Calu3 (cell line): Measurements from ENCODE around the gene PMAIP1. TPM values are rescaled to one million over a fixed set of nuclear protein-coding genes. Genes with fewer than 3 reads are reported as not detected.
"Not testable (repeated sequence)": the region's sequence is repeated elsewhere in the genome, so short reads cannot be mapped to it uniquely, and the experiment has no call there.

Source experiments
- Bru-seq: library from RNA; stranded (reverse); fragments of 400-500 nt; gene quantifications from one replicate; lab custom pipeline; 2021; lab: Mats Ljungman, UMichigan
- BruChase-seq, 2 experiments: library from RNA; stranded (reverse); fragments of 400-500 nt; gene quantifications; one replicate each; lab custom pipeline; 2021; lab: Mats Ljungman, UMichigan
- BruUV-seq: library from RNA; stranded (reverse); fragments of 400-500 nt; replicated peaks from 2 replicates; lab custom pipeline; 2021; lab: Mats Ljungman, UMichigan
- CTCF ChIA-PET: fragments of 300-600 bp; sonication (Branson Sonifier 250); formaldehyde crosslinking; loops from one replicate; lab custom pipeline; 2022; ENCODE audit warnings: antibody characterized with exemption; lab: Charles Lee
- DNase-seq: peaks from one replicate; pipeline ENCODE4 v3.0.0; 2022
- H3K27ac Mint-ChIP-seq: one replicate; pipeline ENCODE4 v1.8.0; 2022; ENCODE audit warnings: mixed read lengths; ENCODE audit not compliant: unreplicated experiment
- H3K27me3 Mint-ChIP-seq: one replicate; pipeline ENCODE4 v1.8.0; 2022; ENCODE audit warnings: mixed read lengths; ENCODE audit not compliant: unreplicated experiment
- H3K36me3 Mint-ChIP-seq: one replicate; pipeline ENCODE4 v1.8.0; 2022; ENCODE audit warnings: mild to moderate bottlenecking, moderate library complexity, mixed read lengths; ENCODE audit not compliant: insufficient read depth, unreplicated experiment
- H3K4me1 Mint-ChIP-seq: one replicate; pipeline ENCODE4 v1.8.0; 2022; ENCODE audit warnings: mild to moderate bottlenecking, low read depth, mixed read lengths; ENCODE audit not compliant: unreplicated experiment
- H3K4me3 Mint-ChIP-seq: one replicate; pipeline ENCODE4 v1.8.0; 2022; ENCODE audit warnings: mild to moderate bottlenecking, low read depth, moderate library complexity, mixed read lengths; ENCODE audit not compliant: unreplicated experiment
- H3K9me3 Mint-ChIP-seq: one replicate; pipeline ENCODE4 v1.8.0; 2022; ENCODE audit warnings: low read depth, mixed read lengths; ENCODE audit not compliant: unreplicated experiment
- CTCF ChIP-seq: fragments of 200-600 bp; IDR thresholded peaks from one replicate; pipeline ENCODE4 v1.8.0; 2022; ENCODE audit warnings: antibody characterized with exemption; ENCODE audit not compliant: unreplicated experiment
- intact Hi-C: fragments of 100-400 bp; cut with micrococcal nuclease; formaldehyde crosslinking; loops from one replicate; pipeline ENCODE4 v1.10.0; 2022; ENCODE audit not compliant: unreplicated experiment
- long read RNA-seq: library from polyadenylated mRNA; stranded (forward); transcript quantifications from one replicate; pipeline ENCODE4 v2.0.0, GENCODE V29; 2022
- total RNA-seq: library from RNA; stranded (reverse); gene quantifications from 2 replicates; pipeline ENCODE4 v1.2.3, GENCODE V29; 2022

PMAIP1 gene
- total RNA-seq: 56.1 and 75.4 TPM in 2 replicates
- percentile 99 among the genes with signal in this experiment for Bru-seq, nascent RNA
- percentile 93 among the genes with signal in this experiment for BruChase-seq, experiment 1, labeled RNA remaining after a 6-hour chase
- BruChase-seq, experiment 2, labeled RNA remaining after a 2-hour chase: percentile 99 among the genes with signal in this experiment
- long read RNA-seq, transcript PMAIP1-202 (2 exons, 1,948 nt): major isoform, 217 of 234 reads
- long read RNA-seq, partial matches to known transcripts: 8 of 234 reads
- long read RNA-seq, other reads (novel, unspliced or antisense): 2 of 234 reads

- Mint-ChIP-seq H3K27ac (peak within 1 kb of the TSS; percentile 98), H3K9me3 (no peaks in the 10 kb centered on the region), H3K4me1 (peaks cover 24% of the 10 kb centered on the region), H3K36me3 (peaks cover 55% of the 10 kb centered on the region), H3K4me3 (peak within 1 kb of the TSS; percentile 92), H3K27me3 (no peaks in the 10 kb centered on the region)
- intact Hi-C loops: loop anchor here (2.0 to 5.0 kb wide), 2 partner anchors 63 to 88 kb away; no protein-coding TSS in a partner anchor
- DNase-seq: peak; percentile 92
- CTCF ChIA-PET: interaction anchor here (0.6 to 1.6 kb wide), 11 partner anchors 9 to 292 kb away, joined by 3 to 9 read pairs (median 4); no protein-coding TSS in a partner anchor
- TF ChIP-seq CTCF: no peak
- BruUV-seq: no TSS peak
These were observed at the start of gene PMAIP1 for GRCh38 chr18:59899298-59900221. PMAIP1 (plus strand) TSS chr18:59899996; CDS start chr18:59900178, 182 bp downstream.

- H3K4me1 Mint-ChIP-seq: peaks cover 17% of the 10 kb centered on the region
- H3K4me3 Mint-ChIP-seq: no peak overlapping the region
- no peak for TF ChIP-seq CTCF
- no peaks in the 10 kb centered on the region for H3K27me3 Mint-ChIP-seq
- CTCF ChIA-PET: interaction anchor here (0.7 kb wide), 1 partner anchor 127 kb away, joined by 3 read pairs; no protein-coding TSS in a partner anchor
- no TSS peak for BruUV-seq
- peaks cover 6% of the 10 kb centered on the region for H3K36me3 Mint-ChIP-seq
- H3K27ac Mint-ChIP-seq: no peak overlapping the region
- H3K9me3 Mint-ChIP-seq: no peaks in the 10 kb centered on the region
- no peak for DNase-seq
- intact Hi-C loops: no loop called here
These were observed 47.9 kb upstream of the PMAIP1 start for GRCh38 chr18:59851784-59852399.

- Mint-ChIP-seq H3K27me3 (no peaks in the 10 kb centered on the region), H3K27ac (no peak overlapping the region), H3K4me1 (peaks cover 10% of the 10 kb centered on the region), H3K4me3 (no peak overlapping the region), H3K9me3 (no peaks in the 10 kb centered on the region), H3K36me3 (peaks cover 6% of the 10 kb centered on the region)
- BruUV-seq: no TSS peak
- intact Hi-C loops: no loop called here
- CTCF ChIA-PET: interaction anchor here (0.6 kb wide), 1 partner anchor 149 kb away, joined by 4 read pairs; no protein-coding TSS in a partner anchor
- DNase-seq: no peak
- no peak for TF ChIP-seq CTCF
These were observed 47.2 kb upstream of the PMAIP1 start for GRCh38 chr18:59852548-59852947.

GRCh38 chr18:59853380-59853779 is 46.4 kb upstream of the PMAIP1 start:
- CTCF ChIA-PET: no interaction called here
- H3K27me3 Mint-ChIP-seq: no peaks in the 10 kb centered on the region
- H3K4me1 Mint-ChIP-seq: peaks cover 2% of the 10 kb centered on the region
- intact Hi-C loops: no loop called here
- H3K4me3 Mint-ChIP-seq: no peak overlapping the region
- no peaks in the 10 kb centered on the region for H3K36me3 Mint-ChIP-seq
- no peak for TF ChIP-seq CTCF
- no peak for DNase-seq
- BruUV-seq: no TSS peak
- no peaks in the 10 kb centered on the region for H3K9me3 Mint-ChIP-seq
- no peak overlapping the region for H3K27ac Mint-ChIP-seq

- H3K36me3 Mint-ChIP-seq, H3K9me3 Mint-ChIP-seq, DNase-seq, H3K27me3 Mint-ChIP-seq, intact Hi-C loops, BruUV-seq, H3K4me3 Mint-ChIP-seq, H3K4me1 Mint-ChIP-seq, H3K27ac Mint-ChIP-seq: not testable (repeated sequence)
- CTCF ChIA-PET: interaction anchor here (0.6 kb wide), 1 partner anchor 85 kb away, joined by 3 read pairs; no protein-coding TSS in a partner anchor
These were observed 45.8 kb upstream of the PMAIP1 start for GRCh38 chr18:59853988-59854387.
